NT2/D1 (cell line): ENCODE results near the gene RGS3.

Source experiments
- YY1 ChIP-seq: IDR thresholded peaks from 2 replicates; pipeline ENCODE4 v1.6.1; 2011; ENCODE audit not compliant: insufficient read length, insufficient read depth
- ZNF274 ChIP-seq: IDR thresholded peaks from 2 replicates; pipeline ENCODE4 v1.6.1; 2011; ENCODE audit warnings: mild to moderate bottlenecking, low read depth, low read length

DNA sequence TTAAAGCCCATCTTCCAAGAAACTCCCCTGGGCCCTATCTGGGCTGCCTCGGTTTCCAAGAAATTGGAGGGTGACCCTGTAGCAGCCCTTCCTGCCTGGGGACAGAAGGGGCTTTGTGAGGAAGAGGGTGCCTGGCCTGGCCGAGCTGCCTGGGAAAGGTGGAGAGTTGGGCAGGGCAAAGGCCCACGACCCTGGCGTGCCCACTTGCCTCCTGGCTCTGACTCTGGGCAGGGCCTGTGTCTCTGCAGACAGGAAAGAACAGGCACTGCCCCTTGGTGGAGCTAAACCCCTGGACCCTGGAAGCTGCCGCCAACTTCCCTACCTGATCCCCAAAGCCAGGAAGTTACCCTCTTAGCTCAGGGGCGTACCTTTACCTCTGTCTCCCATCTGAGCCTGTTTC, 149.3 kb downstream of the RGS3 start:
- TF ChIP-seq YY1 (no peak), ZNF274 (no peak)
